OCI-M2 (cell line): ENCODE data around the gene LYG2.
"Not testable (repeated sequence)": the region's sequence is repeated elsewhere in the genome, so short reads cannot be mapped to it uniquely, and the experiment has no call there.

Experiments
- DNase-seq: peaks from one replicate; lab custom pipeline; 2025; ENCODE audit not compliant: unreplicated experiment; lab: John Stamatoyannopoulos, UW

LYG2 gene

GRCh38 chr2:99201959-99202678 is 53.3 kb downstream of the LYG2 start:
- DNase-seq, result no peak

GRCh38 chr2:99200076-99200800 is 55.2 kb downstream of the LYG2 start:
- DNase-seq, result no peak

- no peak for DNase-seq
Measured at GRCh38 chr2:99198103-99198841, 57.2 kb downstream of the LYG2 start.

- not testable (repeated sequence) for DNase-seq
Measured at GRCh38 chr2:99192364-99192763, 63.1 kb downstream of the LYG2 start.
